Endometrium (tissue), 2 donors: Measurements from ENCODE around the gene PSG4.
"Not testable (repeated sequence)": the region's sequence is repeated elsewhere in the genome, so short reads cannot be mapped to it uniquely, and the experiment has no call there.

Source experiments
- FAIRE-seq: peaks from 2 replicates; lab custom pipeline; 2012; peaks lifted over from hg19 to GRCh38; lab: Jason Lieb, UNC
- donor health status: control.
- donor health status: control.

Gene PSG4

DNA sequence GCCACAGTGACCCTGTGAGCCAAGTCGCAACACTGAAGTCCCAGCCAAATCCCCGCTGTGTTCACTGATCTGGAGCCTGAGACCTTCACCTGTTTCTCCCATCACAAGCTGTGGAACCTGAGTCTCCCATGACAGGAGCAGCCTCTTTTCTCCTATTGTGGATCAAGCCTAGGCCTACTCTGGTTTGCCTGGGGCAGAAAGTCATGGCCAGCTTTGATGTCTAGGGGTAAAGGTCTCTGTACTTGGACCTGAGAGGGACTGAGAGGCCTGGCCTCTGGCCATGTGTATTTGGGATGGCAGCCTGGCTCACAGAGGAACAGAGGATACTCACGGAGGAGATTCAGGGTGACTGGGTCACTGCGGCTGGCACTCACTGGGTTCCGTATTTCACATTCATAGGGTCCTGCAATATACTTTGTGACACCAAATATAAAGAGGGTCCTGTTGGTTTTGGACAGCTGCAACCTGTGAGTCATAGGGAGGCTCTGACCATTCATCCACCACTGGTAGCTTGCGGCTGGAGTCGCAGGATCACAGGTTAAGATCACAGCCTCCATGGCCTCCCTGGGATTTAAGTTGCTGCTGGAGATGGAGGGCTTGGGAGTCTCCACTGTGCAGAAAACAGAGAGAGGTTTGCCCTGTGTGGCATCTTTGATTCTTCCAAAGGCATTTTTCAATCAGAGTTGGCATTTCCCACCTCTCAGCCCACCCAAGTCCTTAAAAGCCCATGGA lies 7.6 kb downstream of the PSG4 start:
- FAIRE-seq, result not testable (repeated sequence)

DNA sequence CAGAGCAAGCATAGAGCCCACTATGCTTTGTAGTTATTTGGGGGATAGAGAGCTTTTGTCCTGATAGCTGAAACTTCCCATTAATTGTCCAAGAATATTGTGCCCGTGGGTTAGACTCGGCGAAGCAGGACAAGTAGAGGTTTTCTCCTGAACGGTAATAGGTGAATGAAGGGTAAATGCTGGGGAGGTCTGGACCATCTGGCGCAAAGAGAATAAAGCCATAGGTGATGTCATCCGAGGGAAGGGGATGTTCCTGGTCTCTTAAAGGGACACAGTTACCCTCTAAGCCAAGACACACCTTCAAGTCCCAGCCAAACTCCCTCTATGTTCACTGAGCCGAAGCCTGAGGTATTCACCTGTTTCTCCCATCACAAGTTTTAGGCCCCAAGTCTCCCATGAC lies 11.0 kb downstream of the PSG4 start:
- not testable (repeated sequence) for FAIRE-seq

DNA sequence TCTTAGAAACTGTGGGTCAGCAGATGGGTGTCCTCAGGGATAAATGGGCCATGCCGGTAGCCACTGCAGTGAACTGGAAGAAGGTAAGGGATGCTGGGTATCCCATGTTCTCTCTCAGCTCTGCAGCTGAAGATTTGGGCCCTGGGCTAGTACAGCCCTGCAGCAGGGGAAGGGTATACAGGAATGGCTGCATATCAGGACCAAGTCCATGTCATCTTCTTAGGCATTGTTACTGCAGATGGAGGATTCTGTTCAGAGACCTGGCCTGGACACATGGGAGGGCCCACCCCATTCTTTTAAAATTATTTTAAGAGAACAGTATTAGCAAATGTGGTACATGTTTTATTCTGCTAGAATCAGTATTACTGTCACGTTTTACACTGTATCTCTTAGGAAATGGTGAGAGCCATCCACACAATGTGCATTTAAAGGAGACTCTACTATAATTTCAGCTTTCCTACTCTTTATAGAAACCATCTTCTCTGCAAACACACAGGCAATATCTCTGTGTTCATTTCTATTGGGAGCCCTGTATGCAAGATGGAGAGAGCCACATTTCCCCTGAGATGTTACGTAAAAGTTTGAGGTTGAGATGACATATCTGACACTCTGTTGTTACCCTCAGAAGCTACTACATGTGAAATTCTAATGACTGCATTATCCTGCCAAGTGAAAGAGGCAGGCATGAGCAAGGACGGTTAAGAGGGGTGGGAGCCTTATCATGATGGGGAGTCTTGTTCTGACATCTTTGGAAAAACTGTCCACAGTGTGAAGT lies 12.9 kb downstream of the PSG4 start:
- not testable (repeated sequence) for FAIRE-seq

DNA sequence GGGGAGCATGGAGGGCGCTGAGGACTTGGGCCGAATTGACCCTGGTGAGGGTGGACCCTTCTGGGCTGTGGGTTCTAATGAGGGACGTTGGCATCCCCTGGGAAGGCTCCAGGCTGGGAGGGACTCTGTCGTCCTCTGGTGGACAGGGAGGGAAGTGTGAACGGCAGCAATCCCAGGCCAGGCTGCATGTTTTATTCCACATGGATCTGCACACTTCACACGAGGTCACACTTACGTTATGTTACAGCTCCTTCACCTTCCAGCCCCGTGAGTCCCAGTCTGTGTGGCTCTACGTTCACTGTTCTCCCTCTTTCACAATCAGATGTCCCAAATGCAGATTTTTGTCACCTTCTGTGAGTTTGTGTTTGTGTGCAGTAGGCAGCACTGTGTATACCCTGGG lies 17.3 kb downstream of the PSG4 start:
- not testable (repeated sequence) for FAIRE-seq

DNA sequence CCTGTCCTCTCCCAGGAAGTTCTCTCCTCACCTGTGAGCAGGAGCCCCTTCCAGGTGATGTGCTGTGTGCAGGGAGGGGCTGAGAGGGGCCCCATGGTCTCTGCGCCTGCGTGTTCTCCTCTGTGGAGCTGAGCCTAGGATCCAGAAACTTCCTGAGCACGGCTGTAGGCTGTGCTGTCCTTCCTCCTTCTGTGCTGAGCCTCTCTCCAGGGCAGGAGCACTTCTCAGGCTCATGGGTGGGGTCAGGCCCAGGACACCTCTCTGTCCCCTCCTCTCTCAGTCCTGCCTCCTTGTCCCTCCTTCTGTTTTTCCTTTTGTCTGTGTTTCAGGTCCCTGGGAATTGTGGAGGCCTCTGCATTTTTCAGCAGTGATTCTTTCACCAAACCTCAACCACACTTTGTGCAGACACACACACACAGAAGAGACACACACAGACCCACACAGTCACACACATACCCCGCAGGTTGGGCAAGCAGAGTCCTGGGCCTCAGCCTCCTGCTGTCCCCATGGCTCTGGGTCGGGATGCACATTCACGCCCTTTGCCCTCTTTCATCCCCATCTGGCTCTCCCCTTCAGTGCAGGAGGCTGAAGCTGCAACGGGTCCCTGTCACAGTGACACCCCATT lies 19.0 kb downstream of the PSG4 start, which contains the start of gene PSG5:
TSS of gene PSG5 (minus strand) at position 226 of the 625 bp plus-strand sequence. CDS start at position 95, 131 bp downstream.
- FAIRE-seq, result not testable (repeated sequence)

DNA sequence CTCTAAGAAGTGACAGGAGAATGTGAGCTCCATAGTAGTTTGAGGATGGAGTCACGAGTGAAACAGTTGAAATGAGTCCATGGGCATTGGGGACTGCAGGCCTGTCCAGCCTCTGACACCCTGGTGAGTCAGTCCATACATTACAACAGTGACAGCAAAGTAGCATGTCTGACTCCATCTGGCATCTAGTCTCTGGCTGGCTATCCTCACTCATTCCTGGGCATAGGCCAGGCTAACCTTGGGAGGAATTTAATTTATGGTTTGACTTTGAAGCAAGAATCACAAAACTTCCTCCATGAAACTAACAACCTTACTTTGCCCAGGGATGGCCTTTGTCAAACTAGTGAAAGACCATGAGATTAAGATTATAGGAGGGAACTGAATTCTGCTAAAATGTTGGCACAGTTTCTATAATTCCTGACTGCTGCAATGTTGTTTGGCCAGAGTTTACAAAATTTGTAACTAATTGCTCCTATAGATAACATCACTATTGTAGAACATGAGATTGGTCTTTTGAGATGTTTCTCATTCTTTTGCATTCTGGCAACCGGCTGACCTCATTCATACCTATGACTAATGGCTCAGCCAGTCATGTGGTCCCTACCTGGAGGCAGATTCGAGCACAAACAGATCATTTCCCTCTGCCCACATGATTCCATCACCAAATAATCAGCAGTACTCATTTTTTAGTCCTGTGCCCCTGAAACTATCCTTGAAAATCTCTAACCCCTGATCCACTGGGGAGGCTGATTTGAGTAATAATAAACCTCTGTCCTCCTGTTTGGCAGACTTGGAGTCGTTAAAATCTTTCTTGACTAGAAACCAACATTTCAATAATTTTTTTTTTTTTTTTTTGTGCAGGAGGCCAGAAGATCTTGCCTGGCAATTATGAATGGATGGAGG lies 23.3 kb downstream of the PSG4 start:
- FAIRE-seq, result not testable (repeated sequence)

DNA sequence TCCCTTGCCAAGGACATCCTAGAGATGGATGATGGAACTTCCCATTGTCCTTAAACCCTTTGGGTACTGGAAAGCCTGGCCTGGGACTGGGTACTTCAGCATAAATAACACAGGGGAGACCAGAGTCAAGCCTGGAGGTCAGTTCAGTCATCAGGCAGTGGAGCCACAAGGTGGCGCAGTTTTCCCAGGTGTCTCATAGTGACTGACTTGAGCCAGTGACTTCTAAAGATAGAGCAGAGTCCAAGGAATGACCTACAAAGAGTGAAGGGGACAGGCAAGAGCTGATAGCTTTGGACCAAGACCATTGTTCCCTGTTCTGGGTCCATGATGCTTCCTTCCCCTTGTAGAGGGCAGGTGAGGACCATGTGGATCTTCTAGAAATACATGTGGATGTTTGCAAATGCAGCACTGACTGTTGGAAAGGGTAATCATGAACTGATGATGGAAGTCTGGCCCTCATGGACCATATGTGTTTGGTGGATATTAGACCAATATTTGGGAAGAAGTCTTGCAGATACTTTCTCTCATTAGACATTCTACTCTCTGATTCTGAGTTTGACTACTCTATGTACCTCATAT lies 25.8 kb downstream of the PSG4 start:
- not testable (repeated sequence) for FAIRE-seq

DNA sequence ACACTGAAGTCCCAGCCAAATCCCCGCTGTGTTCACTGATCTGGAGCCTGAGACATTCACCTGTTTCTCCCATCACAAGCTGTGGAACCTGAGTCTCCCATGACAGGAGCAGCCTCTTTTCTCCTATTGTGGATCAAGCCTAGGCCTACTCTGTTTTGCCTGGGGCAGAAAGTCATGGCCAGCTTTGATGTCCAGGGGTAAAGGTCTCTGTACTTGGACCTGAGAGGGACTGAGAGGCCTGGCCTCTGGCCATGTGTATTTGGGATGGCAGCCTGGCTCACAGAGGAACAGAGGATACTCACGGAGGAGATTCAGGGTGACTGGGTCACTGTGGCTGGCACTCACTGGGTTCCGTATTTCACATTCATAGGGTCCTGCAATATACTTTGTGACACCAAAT lies 26.9 kb downstream of the PSG4 start:
- not testable (repeated sequence) for FAIRE-seq

DNA sequence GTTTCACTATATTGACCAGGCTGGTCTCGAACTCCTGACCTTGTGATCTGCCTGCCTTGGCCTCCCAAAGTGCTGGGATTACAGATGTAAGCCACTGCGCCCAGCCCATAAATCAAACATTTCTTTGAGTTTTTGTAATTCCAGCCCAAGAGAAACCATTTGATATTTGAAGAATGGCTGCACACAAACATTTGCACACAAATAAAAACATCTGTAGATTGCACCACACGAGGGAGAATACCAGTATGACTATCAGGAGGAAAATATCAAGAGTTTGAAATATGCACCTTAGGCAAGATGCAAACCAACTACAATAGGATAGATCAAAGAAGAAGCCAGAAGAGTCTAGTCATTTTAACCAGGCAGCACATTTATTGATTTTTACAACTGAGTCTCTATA lies 39.5 kb downstream of the PSG4 start:
- not testable (repeated sequence) for FAIRE-seq

DNA sequence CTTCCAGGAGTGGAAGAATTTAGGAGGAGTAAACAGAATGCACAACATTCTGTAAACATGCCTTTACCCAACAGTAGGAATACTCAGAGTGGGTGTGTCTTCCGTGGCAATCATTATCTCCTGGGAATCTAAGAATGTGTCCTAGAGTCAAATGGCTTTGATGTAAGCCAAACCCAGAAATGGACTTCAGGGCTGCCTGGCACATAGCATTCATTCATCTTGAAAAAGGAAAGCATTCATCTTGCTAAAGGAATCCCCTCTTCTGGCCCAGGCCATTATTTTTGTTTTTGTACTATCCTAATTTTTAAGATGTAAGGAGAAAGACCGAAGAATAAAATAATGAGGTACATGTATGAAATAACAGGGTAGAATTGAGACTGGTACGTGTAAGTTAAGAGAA lies 42.3 kb downstream of the PSG4 start:
- not testable (repeated sequence) for FAIRE-seq

DNA sequence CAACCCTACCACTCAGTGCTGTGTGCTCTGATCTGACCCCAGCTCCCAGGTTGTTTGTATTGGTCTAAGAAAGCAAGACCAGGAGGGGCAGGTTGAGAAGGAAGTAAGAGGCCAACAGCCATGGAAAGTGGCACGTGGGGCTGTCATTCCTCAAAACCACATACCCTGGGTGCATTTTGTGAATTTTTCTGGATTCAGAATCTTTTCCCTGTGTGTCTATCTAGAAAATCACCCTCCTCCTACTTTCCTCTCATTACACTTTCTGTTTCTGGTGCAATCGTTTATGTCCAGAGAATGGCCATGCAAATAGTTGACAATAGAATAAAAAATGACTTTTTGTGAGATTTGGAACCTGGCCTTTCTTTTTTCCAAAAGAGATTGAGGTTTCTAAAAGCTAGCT lies 43.2 kb downstream of the PSG4 start:
- FAIRE-seq, result not testable (repeated sequence)

DNA sequence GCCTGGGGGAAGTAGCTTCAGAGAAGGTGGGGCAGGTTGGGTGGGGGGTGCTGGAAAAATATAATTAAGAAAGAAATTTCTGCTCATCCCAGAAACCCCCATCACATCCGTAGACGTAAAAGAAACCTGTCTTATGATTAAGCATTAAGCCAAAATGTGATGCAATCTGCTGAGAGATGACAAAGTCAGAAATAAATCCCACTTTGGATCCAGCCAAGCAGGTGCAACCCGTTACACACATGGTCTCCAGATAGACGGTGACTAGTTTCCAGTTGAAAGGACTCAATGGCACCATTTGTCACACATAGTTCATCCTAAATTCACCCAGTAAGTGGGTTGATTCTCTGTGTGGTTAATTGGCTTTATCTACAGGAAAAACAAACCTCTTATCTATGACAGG lies 53.2 kb downstream of the PSG4 start:
- FAIRE-seq, result no peak

DNA sequence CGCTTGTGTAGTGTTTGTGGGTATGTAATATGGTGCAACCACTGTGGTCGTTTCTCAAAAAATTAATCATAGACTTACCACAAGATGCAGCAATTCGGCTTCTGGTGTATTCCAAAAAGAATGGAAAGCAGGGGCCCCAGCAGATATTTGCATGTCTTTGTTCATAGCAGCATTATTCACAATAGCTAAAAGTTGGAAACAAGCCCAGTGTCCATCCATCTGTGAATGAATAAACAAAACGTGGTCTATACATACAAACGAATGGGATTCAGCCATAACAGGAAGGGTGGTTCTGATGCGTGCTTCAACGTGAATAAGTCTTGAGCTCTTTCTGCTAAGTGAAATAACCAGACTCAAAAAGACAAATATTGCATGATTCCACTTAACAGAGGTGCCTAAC lies 55.6 kb downstream of the PSG4 start:
- not testable (repeated sequence) for FAIRE-seq

DNA sequence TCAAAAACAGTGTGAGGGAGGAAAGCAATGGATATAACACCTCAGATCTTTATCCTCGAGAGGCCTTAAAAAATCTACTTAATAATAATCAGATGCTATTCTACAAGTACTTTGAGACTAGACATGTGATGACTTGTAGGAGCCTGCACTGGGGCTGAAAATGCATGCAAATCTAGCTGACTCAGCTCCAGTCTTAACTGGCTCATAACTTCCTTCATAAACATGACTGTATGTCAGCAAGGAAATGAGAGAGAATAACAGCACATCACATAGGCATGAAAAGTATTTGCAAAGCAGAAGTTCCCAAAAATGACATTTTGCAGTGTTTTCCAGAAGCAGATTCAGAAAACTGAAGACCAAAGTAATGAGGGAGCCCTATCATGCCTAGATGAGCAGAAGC lies 57.2 kb downstream of the PSG4 start:
- FAIRE-seq, result no peak
